ENCODE measurements around the gene GPC5.
"Not testable (repeated sequence)": the region's sequence is repeated elsewhere in the genome, so short reads cannot be mapped to it uniquely, and the experiment has no call there.

GPC5 gene

DNA sequence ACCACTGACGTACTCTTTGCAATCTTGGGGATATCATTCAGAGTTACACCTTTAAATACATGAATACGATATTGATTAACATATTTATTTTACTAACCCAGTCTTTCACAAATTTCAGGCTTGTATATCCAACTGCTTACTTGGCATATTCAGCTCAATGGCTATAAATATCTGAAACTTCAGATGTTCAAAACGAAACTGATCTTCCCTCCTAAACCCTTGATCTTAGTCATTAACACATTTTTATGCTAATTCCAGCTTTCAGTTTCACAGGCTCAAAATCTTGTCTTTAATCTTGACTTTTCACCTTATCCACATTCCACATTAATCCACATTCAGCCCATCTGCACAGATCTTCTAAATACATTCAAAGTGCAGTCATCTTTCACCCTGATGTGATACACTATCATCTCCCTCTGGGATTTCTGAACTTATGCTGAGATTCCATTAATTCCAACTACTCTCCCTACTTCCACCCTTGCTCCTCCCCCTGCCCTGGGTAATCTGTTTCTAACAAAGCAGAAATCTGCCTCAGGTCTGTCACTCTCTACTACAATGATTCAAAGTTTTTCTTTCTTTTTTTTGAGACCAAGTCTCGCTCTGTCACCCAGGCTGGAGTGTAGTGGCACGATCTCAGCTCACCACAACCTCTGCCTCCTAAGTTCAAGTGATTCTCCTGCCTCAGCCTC is 387.2 kb downstream of the GPC5 start:
- H3K4me3 ChIP-seq (ENCODE audit: low read length), result no peak overlapping the region

DNA sequence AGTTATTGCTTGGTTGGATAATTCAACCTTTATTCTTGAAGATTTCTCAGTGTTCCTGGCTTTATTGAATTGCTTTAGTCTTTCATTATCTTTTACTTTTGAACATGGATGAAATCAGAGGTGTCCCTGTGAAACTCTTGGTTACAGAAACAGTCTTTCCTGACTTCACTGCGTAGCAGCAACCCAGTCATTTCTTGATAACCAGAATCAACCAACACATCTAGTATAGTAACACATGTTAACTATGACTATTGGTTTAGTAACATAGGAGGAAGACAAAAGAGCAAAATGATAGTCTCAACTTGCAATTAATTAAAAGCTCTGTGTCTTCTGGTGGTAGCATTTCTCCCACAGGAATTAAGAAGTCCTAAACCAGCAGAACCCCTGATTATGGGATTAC is 393.6 kb downstream of the GPC5 start:
- DNase-seq (ENCODE audit: low read depth, low spot score), result no peak

More for the DNA sequence above, 387.2 kb downstream of the GPC5 start:
- no peak for DNase-seq (ENCODE audit: low read depth, low spot score)

DNA sequence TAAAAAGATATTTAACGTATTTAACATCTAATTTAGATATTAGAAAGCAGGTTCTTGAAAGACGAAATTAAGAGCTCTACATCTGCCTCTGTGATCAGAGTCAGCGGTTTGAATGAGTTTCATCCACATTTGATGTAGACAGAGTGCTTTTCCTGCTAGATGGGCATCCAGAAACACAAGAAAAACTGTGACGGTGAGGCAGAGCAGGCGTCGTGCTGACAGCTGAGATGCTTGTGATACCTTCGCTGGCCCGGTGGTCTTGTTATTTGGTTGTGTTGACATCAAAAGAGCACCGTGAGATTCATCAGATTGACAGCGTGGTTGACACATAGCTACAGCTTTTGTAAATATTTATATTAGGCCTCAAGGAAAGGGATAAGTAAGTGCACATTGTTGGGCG is 399.1 kb downstream of the GPC5 start:
- no peak overlapping the region for H3K4me3 ChIP-seq (ENCODE audit: low read length)
- DNase-seq (ENCODE audit: low read depth, low spot score), result no peak

More for the DNA sequence above, 393.6 kb downstream of the GPC5 start:
- no peak overlapping the region for H3K4me3 ChIP-seq (ENCODE audit: low read length)

DNA sequence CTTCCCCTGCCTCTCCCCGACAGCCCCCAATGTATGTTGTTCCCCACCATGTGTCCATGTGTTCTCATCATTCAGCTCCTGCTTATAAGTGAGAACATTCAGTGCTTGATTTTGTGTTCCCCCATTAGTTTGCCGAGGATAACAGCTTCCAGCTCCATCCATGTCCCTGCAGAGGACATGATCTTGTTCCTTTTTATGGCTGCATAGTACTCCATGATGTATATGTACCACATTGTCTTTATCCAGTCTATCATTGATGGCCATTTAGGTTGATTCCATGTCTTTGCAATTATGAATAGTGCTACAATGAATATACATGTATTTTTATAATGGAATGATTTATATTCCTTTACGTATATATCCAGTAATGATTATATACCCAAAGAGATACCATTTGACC is 399.9 kb downstream of the GPC5 start:
- not testable (repeated sequence) for H3K4me3 ChIP-seq (ENCODE audit: low read length); DNase-seq (ENCODE audit: low read depth, low spot score)

DNA sequence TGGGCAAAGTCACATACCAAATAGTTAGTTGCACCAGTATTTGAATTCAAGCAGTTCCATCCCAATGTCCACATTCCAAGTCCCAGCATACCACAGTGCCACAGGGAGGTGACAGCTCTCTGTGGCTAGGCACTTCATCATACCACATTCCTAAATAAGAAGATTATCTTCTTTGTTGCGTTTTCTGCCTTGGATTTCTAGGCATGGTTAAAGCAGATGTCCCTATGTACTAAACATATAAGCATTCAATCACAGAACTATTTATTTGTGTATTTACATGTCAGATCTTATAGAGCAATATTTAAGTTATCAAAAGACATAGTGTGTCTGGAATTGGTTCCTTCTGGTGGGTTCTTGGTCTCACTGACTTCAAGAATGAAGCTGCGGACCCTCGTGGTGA is 403.4 kb downstream of the GPC5 start:
- DNase-seq (ENCODE audit: low read depth, low spot score), result not testable (repeated sequence)

DNA sequence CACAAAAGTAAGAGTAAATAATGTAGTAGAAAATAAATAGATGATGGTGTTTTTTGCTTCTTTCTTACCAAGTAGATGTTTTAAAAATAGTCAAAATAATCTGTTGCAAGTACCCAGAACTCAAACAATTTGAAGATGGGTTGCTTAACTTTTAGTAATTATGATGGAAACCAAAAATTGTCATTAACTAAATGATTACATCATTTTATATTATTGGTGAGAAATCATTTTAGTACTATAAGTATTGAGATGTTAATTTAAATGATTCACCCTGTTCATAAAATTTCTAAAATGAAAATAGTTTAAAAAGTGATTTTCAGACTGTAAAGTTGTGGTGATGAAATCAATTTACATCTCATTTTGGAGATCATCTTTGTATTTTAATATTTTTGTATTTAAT is 404.5 kb downstream of the GPC5 start:
- no peak for DNase-seq (ENCODE audit: low read depth, low spot score)

More for the DNA sequence above, 403.4 kb downstream of the GPC5 start:
- not testable (repeated sequence) for H3K4me3 ChIP-seq (ENCODE audit: low read length)

DNA sequence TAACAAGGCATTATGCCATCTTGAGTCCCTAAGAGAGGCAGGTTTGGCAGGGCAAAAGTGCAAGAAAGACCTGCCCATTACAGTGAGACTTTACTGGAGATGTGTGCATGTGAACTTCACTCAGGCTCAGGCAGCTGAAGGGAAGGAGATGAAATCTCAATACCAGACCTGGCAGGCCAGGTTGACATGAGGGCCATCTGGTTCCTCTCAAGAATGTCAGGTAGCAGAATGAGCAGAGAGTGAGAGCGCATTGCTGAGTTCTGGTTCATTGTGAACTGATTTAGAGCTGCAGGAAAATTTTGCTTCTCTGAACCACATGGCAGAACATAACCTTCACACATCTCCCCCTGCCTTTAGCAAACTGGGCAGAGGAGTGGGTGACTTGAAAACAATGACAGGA is 406.3 kb downstream of the GPC5 start:
- H3K4me3 ChIP-seq (ENCODE audit: low read length), result no peak overlapping the region

More for the DNA sequence above, 404.5 kb downstream of the GPC5 start:
- H3K4me3 ChIP-seq (ENCODE audit: low read length), result no peak overlapping the region

DNA sequence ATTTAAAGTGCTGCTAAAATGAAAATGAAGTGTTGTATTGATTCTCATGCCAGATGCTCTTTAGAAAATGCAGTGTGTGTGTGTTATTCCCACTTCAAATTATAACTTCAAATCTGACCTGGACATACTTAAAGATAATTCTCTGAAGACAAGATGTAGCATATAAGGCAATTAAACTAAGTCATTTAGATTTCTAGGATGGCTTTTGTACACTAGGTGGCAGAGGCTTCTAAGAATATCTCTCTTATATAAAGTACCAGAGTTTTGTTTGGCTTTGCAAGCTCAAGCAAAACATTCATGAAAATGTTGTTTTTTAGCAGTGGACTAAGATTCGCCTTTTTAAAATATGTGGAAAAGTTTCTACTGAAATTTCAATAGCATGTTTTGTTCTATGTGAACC is 407.2 kb downstream of the GPC5 start:
- DNase-seq (ENCODE audit: low read depth, low spot score), result no peak
- no peak overlapping the region for H3K4me3 ChIP-seq (ENCODE audit: low read length)

More for the DNA sequence above, 406.3 kb downstream of the GPC5 start:
- no peak for DNase-seq (ENCODE audit: low read depth, low spot score)

DNA sequence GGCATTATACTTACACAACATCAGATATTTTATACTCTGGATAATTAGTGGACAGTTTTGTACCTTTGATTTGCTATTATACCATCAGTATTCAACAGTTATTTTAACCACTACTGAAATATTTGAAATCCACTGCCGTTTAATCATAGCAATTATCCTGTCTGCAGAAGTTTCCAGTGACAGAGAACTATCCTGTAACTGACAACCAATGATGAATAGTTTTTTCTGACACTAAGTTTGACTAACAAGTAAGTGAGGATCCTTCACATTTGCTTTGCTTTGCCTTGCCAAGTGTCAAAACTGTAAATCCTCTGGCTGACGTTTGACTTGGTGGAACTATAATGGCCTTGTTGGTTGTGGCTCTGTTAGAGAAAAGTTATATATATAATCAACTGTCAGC is 410.7 kb downstream of the GPC5 start:
- H3K4me3 ChIP-seq (ENCODE audit: low read length), result no peak overlapping the region
- DNase-seq (ENCODE audit: low read depth, low spot score), result no peak

DNA sequence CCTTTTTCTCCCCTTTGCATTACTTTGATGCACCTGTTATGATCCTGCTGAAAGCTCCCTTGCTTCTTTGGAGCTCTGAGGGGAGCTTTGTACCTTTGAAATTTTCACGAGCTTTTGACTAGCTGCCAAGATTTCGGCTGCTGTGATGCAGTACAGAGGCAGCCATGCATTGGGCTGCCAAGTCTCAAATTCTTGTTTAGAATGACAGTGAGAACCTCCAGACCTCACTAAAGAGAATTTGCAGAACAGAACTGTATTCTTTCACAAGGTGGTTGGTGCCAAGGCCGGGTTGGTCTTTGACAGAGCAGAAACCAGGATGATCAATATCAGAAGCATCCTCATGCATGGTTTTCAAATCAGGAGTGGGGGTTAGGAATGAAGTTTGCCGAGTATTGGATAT is 414.8 kb downstream of the GPC5 start:
- no peak overlapping the region for H3K4me3 ChIP-seq (ENCODE audit: low read length)
- DNase-seq (ENCODE audit: low read depth, low spot score), result no peak

DNA sequence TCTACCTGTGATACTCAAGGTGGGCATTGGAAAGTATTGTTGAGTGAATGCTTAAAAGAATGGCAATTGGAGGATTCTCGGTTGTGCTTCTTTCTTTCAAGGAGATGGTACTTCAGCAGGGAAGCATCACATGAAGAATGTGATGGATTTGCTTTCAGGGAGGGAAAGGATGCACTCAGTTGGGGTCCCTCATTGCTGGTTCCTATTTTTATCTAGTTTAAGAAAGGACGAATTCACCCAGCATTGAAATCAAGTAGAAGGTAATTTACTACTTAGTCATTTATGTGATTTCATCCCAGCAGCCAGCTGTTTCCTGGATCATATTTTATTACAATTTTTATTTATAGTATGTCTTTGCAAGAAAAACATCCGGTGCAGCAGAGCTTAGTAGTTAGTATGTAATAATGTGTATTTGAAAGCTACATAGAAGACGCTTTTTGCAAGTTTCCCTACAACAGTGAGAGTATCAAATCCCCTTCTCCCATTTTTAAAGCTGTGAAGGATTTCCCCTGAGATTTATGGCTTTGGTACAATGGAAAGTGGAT is 417.9 kb downstream of the GPC5 start:
- H3K4me3 ChIP-seq (ENCODE audit: low read length), result no peak overlapping the region
- DNase-seq (ENCODE audit: low read depth, low spot score), result no peak

DNA sequence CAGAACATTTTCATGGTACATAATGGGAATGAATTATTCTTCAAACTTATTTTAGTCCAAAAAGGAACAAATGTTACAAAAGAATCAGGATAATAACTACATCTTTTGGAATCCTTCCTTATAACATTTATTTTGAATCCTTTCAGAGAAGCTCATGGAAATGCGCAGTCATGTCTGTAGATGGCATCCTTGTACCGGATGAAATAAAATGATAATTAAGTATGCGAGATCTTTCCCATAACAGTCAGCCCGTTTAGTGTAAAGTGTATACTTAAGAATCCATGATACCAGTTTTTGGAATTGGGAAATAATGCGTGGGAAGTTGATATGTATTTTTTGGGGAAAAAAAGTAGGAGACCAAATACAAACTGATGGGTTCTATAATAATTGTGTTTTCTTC is 418.8 kb downstream of the GPC5 start:
- H3K4me3 ChIP-seq (ENCODE audit: low read length), result no peak overlapping the region
- DNase-seq (ENCODE audit: low read depth, low spot score), result no peak

DNA sequence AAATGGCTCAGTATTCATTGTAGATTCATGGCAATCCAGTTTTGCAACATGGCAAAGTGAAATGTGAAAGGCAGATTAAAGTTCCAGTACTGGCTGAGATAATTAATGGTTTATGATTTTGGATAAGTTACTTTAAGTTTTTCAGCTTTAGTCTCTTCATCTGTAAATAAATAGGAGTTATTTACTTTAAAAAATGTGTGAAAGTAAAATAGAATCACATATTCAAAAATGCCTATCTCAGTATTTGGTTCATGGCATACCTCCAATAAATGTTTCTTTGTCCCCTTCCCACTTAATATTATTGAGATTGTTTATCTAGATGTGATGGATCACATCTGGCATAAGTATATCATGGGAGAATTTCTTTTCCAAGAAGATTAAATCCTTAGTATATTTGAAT is 426.0 kb downstream of the GPC5 start:
- DNase-seq (ENCODE audit: low read depth, low spot score), result no peak
- H3K4me3 ChIP-seq (ENCODE audit: low read length), result no peak overlapping the region

DNA sequence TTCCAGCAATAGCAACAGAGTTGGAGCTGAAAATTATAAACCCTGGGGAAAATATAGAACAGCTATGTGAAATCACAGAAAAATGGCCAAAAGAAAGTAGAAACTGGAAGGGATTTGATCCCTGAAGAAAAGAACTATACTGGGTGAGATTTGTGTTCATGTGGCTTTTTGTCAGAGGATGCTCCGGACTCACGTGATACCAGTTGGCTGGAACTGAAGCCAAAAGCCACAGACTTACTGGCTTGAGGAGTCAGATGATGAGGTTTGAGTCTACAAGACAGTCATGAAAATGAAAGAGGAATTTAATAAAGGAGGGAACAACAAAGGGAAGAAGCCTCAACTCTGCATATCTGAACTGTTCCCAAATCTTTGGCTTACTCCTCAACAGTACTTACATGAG is 427.1 kb downstream of the GPC5 start:
- no peak for DNase-seq (ENCODE audit: low read depth, low spot score)
- no peak overlapping the region for H3K4me3 ChIP-seq (ENCODE audit: low read length)

DNA sequence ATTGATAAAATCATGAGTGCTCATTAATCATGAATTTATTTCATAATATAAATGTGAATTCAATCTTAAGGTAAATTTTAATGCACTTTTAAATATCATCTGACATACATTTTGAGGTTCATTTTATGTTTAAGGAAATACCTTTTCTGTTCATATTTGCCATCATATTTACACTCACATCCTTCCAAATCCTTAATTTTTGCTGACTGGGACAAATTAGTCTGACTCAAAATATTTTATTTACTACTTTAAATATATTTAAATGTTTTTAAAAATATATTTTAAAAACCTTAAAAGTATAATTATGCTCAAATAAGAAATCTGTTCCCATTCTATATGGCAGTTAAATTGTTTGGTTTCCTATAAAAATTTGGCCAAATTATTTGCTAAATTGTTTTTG is 438.1 kb downstream of the GPC5 start:
- no peak overlapping the region for H3K4me3 ChIP-seq (ENCODE audit: low read length)
- no peak for DNase-seq (ENCODE audit: low read depth, low spot score)

DNA sequence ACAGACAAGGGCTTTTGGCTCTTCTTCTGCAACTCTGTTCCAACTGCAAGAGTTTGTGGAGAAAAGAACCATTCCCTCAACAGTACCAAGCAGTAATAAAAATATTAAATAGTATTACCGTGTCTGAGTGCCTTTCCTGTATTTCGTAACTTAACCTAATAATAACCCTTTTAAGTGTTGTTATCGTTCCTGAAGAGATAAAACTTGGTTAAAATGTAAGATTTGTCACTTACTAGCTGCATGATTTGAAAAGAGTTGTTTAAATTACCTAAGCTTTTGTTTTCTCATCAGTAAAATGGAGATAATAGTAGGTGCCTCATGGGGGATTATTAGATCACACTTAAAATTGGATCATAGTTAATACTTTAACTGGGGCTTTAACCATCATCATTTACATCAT is 447.2 kb downstream of the GPC5 start:
- no peak overlapping the region for H3K4me3 ChIP-seq (ENCODE audit: low read length)
- DNase-seq (ENCODE audit: low read depth, low spot score), result no peak

DNA sequence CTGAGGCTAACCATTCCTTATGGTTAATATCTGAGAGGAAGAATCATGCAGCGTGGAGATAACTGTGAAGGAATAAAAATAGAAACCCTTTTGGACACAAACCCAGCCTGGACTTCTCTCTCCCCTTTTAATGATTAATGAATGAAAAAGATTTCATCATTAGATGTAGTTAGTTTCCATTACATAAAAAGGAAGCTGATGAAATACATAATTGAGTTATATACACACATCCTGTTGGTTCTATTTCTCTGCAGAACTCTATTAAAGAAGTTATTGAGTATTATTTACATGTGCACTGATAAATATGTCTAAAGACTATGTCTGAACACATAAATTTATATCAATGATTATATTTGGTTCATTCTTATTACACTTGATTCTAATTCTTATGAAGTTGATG is 465.3 kb downstream of the GPC5 start:
- DNase-seq (ENCODE audit: low read depth, low spot score), result no peak

DNA sequence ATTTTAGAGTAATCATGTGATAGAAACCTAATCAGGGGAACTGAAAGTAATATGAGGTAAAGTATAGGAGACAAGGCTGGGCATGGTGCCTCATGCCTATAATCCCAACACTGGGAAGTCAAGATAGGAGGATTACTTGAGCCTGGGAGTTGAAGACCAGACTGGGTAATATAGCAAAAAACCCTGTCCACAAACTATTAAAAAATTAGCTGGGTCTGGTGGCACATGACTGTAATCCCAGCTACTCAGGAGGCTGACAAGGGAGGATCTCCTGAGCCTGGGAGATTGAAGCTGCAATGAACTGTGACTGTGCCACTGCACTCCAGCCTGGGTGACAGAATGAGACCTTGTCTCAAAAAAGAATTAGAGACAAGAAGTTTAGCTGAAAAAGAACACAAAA is 469.9 kb downstream of the GPC5 start:
- DNase-seq (ENCODE audit: low read depth, low spot score), result no peak

More for the DNA sequence above, 465.3 kb downstream of the GPC5 start:
- no peak overlapping the region for H3K4me3 ChIP-seq (ENCODE audit: low read length)

DNA sequence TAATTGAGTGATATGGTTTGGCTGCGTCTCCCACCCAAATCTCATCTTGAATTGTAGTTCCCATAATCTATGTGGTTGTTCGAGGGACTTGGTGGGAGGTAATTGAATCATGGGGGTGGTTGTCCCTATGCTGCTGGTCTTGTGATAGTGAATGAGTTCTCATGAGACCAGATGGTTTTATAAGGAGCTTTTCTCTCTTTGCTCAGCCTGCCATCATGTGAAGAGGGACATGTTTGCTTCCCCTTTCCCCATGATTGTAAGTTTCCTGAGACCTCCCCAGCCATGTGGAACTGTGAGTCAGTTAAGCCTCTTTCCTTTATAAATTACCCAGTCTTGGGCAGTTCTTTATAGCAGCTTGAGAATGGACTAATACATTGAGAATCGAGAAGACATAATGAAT is 480.1 kb downstream of the GPC5 start:
- no peak for DNase-seq (ENCODE audit: low read depth, low spot score)
- H3K4me3 ChIP-seq (ENCODE audit: low read length), result no peak overlapping the region

More for the DNA sequence above, 469.9 kb downstream of the GPC5 start:
- H3K4me3 ChIP-seq (ENCODE audit: low read length), result no peak overlapping the region

DNA sequence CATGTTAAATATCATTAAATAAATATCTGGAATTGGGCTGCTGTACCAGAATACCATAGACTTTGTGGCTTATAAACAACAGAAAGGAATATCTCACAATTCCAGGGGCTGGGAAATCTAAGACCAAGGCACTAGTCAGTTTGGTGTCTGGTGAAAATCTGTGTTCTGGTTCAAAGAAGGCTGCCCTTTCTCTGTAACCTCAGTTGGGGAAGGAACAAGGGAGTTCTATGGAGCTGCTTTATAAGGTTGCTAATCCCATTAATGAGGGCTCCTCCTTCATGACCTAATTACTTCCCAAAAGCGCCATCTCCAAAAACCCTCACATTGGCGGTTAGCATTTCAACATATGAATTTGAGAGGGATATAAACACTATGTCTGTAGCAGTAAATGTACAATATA is 480.9 kb downstream of the GPC5 start:
- H3K4me3 ChIP-seq (ENCODE audit: low read length), result no peak overlapping the region

DNA sequence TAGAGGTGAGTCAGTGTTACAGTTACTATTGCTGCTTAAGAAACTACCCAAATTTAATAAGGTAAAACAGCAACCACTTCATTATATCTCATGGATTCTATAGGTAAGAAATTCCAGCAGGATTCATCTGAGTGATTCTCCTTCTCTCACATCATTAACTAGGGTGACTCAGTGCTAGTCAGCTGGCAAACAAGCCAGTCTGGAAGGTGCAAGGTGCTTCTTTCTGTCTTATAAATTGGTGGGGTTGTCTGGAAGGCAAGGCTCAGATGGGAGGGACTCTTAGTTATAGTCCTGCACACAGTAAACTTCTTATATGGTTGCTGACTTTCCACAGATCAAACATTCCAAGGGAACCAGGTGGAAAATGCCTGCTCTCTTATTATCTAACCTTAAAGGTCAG is 484.5 kb downstream of the GPC5 start:
- H3K4me3 ChIP-seq (ENCODE audit: low read length), result no peak overlapping the region
- no peak for DNase-seq (ENCODE audit: low read depth, low spot score)

More for the DNA sequence above, 480.9 kb downstream of the GPC5 start:
- no peak for DNase-seq (ENCODE audit: low read depth, low spot score)
